HepG2 (cell line): ENCODE data around the gene MTREX. TPM values are rescaled to one million over a fixed set of nuclear protein-coding genes. Genes with fewer than 3 reads are reported as not detected.

Experiments
- BRD4 ChIP-seq: sonication (generic); formaldehyde crosslinking; IDR thresholded peaks from 2 replicates; pipeline ENCODE4 v1.4.0; 2020; ENCODE audit warnings: missing genetic modification reagents
- GTF3A ChIP-seq: sonication (generic); formaldehyde crosslinking; conservative IDR thresholded peaks from 2 replicates; pipeline ENCODE4 v1.4.0; 2020; ENCODE audit warnings: mild to moderate bottlenecking, missing genetic modification reagents
- HNF4G ChIP-seq, 2 experiments: sonication (generic) in 1 of 2; formaldehyde crosslinking in 1 of 2; IDR thresholded peaks; 2 replicates each; pipeline versions ENCODE4 v1.4.0 to v1.6.1; 2011 to 2020; ENCODE audit warnings: borderline replicate concordance in 2 of 2, low read depth in 2 of 2, mild to moderate bottlenecking in 2 of 2, low read length in 1 of 2, missing genetic modification reagents in 1 of 2, moderate library complexity in 1 of 2
- HNRNPH1 ChIP-seq: fragments of 200-400 bp; formaldehyde crosslinking; optimal IDR thresholded peaks from 2 replicates; pipeline ENCODE3; 2017; ENCODE audit warnings: mild to moderate bottlenecking, low read depth, low read length
- JUNB ChIP-seq: sonication (generic); formaldehyde crosslinking; IDR thresholded peaks from 2 replicates; pipeline ENCODE4 v1.8.0; 2022; ENCODE audit warnings: missing genetic modification reagents, mild to moderate bottlenecking, borderline replicate concordance
- JUND ChIP-seq: sonication (generic); formaldehyde crosslinking; IDR thresholded peaks from 2 replicates; pipeline ENCODE4 v1.8.0; 2022; ENCODE audit warnings: mild to moderate bottlenecking, missing genetic modification reagents
- ONECUT2 ChIP-seq: sonication (generic); formaldehyde crosslinking; IDR thresholded peaks from 2 replicates; pipeline ENCODE4 v1.4.0; 2020; ENCODE audit warnings: missing genetic modification reagents
- PRPF4 ChIP-seq: fragments of 200-400 bp; formaldehyde crosslinking; IDR thresholded peaks from 2 replicates; pipeline ENCODE4 v1.6.1; 2016; ENCODE audit warnings: low read length, low read depth; ENCODE audit not compliant: poor library complexity, severe bottlenecking
- ZNF292 ChIP-seq: sonication (generic); formaldehyde crosslinking; IDR thresholded peaks from 2 replicates; pipeline ENCODE4 v1.8.1; 2022; ENCODE audit warnings: mild to moderate bottlenecking, low read depth, missing genetic modification reagents, borderline replicate concordance
- ZNF7 ChIP-seq: IDR thresholded peaks from 2 replicates; pipeline ENCODE4 v1.6.1; 2016; ENCODE audit warnings: missing biosample characterization, missing genetic modification reagents
- ZNF83 ChIP-seq: sonication (generic); formaldehyde crosslinking; IDR thresholded peaks from 2 replicates; pipeline ENCODE4 v1.4.0; 2020; ENCODE audit warnings: missing genetic modification reagents, mild to moderate bottlenecking, borderline replicate concordance
- polyA plus RNA-seq, 8 experiments: library from polyadenylated mRNA; depleted of rRNA in 3 of 8; stranded (reverse) in 7 of 8; unstranded in 1 of 8; fragments of >200 nt; fragmentation: Illumina TruSeq in 4 of 8; extraction: Trizol in 4 of 8; gene quantifications; 2 replicates each; pipeline versions ENCODE4 v1.2.1 to v1.2.3, GENCODE V29; 2011 to 2016; ENCODE audit warnings: low read depth in 4 of 8, missing spikeins in 1 of 8, mixed read lengths in 1 of 8; ENCODE audit not compliant: insufficient read depth in 1 of 8
- total RNA-seq, 5 experiments: library from RNA; depleted of rRNA; stranded (reverse); fragments of >200 nt; fragmentation: Illumina TruSeq; extraction: Trizol; gene quantifications; 2 replicates each; pipeline ENCODE4 v1.2.3, GENCODE V29; 2016; ENCODE audit warnings: low read depth in 1 of 5
- TF ChIP-seq, protein P1 (sequence below): sonication (generic); formaldehyde crosslinking; IDR thresholded peaks from 2 replicates; pipeline ENCODE4 v1.4.0; 2020; ENCODE audit warnings: missing genetic modification reagents, borderline replicate concordance
- TF ChIP-seq, protein P2 (sequence below): fragments of 450-650 bp; IDR thresholded peaks from 2 replicates; pipeline ENCODE4 v1.6.1; 2017
- TF ChIP-seq, protein P3 (sequence below): IDR thresholded peaks from 2 replicates; pipeline ENCODE4 v1.6.1; 2012; ENCODE audit warnings: low read length, improper control_type of control experiment
- TF ChIP-seq, protein P4 (sequence below): sonication (generic); formaldehyde crosslinking; IDR thresholded peaks from 2 replicates; pipeline ENCODE4 v1.5.0; 2020; ENCODE audit warnings: mild to moderate bottlenecking, low read depth, missing genetic modification reagents, borderline replicate concordance
- TF ChIP-seq, protein P5 (sequence below), 2 experiments: IDR thresholded peaks; 2 replicates each; pipeline ENCODE4 v1.6.1; 2011 to 2012; ENCODE audit warnings: low read length in 2 of 2, borderline replicate concordance in 1 of 2, low read depth in 1 of 2, mild to moderate bottlenecking in 1 of 2, moderate library complexity in 1 of 2

MTREX gene
- total and polyA plus RNA-seq, 2 of the 13 experiments (the other 11 are each of a cell fraction or from before 2014, with no cell fraction given): 16.4 to 91.5 TPM

DNA sequence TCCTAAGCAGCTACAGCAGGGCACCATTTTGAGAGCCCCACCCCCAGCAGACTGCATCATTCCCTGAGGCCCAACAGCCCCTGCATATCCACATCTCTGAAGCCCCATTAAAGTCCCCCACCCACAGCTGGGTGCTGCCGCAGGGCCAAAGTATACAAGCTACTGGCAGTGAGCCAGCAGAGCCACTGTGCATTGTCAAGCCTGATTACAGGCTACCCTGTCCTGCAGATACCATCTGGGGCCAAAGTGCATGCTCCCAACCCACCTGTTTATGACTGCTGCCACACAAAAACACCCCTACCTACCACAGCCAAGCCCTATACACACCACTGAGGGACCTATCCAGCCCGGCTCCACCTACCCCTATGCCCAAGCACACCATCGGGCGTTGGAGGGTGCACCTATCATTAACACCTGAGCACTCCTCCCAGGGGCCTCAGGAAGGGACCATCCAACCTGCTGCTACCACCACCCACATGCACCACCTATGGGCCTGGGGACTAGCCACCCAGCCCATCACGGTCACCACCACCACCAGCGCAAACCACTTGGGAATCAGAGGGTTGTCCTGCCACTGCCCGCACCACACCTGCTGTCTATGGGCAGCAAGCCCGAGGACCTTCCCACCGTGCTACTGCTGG is 121.9 kb downstream of the MTREX start (continued):
- TF ChIP-seq BRD4 (CRISPR knock-in tag): no peak
- no peak for TF ChIP-seq JUNB (CRISPR knock-in tag)
- TF ChIP-seq, protein P1, sequence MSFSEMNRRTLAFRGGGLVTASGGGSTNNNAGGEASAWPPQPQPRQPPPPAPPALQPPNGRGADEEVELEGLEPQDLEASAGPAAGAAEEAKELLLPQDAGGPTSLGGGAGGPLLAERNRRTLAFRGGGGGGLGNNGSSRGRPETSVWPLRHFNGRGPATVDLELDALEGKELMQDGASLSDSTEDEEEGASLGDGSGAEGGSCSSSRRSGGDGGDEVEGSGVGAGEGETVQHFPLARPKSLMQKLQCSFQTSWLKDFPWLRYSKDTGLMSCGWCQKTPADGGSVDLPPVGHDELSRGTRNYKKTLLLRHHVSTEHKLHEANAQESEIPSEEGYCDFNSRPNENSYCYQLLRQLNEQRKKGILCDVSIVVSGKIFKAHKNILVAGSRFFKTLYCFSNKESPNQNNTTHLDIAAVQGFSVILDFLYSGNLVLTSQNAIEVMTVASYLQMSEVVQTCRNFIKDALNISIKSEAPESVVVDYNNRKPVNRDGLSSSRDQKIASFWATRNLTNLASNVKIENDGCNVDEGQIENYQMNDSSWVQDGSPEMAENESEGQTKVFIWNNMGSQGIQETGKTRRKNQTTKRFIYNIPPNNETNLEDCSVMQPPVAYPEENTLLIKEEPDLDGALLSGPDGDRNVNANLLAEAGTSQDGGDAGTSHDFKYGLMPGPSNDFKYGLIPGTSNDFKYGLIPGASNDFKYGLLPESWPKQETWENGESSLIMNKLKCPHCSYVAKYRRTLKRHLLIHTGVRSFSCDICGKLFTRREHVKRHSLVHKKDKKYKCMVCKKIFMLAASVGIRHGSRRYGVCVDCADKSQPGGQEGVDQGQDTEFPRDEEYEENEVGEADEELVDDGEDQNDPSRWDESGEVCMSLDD (CRISPR knock-in tag): no peak; the same call in 1 of the 2 replicates
- TF ChIP-seq GTF3A (CRISPR knock-in tag): no peak
- no peak for TF ChIP-seq HNRNPH1
- TF ChIP-seq ZNF83 (CRISPR knock-in tag): no peak
- TF ChIP-seq, protein P2, sequence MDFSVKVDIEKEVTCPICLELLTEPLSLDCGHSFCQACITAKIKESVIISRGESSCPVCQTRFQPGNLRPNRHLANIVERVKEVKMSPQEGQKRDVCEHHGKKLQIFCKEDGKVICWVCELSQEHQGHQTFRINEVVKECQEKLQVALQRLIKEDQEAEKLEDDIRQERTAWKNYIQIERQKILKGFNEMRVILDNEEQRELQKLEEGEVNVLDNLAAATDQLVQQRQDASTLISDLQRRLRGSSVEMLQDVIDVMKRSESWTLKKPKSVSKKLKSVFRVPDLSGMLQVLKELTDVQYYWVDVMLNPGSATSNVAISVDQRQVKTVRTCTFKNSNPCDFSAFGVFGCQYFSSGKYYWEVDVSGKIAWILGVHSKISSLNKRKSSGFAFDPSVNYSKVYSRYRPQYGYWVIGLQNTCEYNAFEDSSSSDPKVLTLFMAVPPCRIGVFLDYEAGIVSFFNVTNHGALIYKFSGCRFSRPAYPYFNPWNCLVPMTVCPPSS: no peak
- TF ChIP-seq ZNF7 (CRISPR knock-in tag): no peak
- TF ChIP-seq, protein P3, sequence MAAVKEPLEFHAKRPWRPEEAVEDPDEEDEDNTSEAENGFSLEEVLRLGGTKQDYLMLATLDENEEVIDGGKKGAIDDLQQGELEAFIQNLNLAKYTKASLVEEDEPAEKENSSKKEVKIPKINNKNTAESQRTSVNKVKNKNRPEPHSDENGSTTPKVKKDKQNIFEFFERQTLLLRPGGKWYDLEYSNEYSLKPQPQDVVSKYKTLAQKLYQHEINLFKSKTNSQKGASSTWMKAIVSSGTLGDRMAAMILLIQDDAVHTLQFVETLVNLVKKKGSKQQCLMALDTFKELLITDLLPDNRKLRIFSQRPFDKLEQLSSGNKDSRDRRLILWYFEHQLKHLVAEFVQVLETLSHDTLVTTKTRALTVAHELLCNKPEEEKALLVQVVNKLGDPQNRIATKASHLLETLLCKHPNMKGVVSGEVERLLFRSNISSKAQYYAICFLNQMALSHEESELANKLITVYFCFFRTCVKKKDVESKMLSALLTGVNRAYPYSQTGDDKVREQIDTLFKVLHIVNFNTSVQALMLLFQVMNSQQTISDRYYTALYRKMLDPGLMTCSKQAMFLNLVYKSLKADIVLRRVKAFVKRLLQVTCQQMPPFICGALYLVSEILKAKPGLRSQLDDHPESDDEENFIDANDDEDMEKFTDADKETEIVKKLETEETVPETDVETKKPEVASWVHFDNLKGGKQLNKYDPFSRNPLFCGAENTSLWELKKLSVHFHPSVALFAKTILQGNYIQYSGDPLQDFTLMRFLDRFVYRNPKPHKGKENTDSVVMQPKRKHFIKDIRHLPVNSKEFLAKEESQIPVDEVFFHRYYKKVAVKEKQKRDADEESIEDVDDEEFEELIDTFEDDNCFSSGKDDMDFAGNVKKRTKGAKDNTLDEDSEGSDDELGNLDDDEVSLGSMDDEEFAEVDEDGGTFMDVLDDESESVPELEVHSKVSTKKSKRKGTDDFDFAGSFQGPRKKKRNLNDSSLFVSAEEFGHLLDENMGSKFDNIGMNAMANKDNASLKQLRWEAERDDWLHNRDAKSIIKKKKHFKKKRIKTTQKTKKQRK: no peak
- no peak for TF ChIP-seq ZNF292 (CRISPR knock-in tag)
- no peak for TF ChIP-seq PRPF4
- TF ChIP-seq JUND: no peak
- TF ChIP-seq HNF4G (IDR thresholded peaks at IDR 0.05; ENCODE audit: borderline replicate concordance, low read depth, low read length): peak; percentile 64
- TF ChIP-seq HNF4G (CRISPR knock-in tag; IDR thresholded peaks at IDR 0.05; ENCODE audit: borderline replicate concordance, low read depth): no peak; the same call in 1 of the 2 replicates
- TF ChIP-seq ONECUT2: no peak
- TF ChIP-seq, protein P4, sequence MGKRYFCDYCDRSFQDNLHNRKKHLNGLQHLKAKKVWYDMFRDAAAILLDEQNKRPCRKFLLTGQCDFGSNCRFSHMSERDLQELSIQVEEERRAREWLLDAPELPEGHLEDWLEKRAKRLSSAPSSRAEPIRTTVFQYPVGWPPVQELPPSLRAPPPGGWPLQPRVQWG (CRISPR knock-in tag): no peak
- TF ChIP-seq, protein P5, sequence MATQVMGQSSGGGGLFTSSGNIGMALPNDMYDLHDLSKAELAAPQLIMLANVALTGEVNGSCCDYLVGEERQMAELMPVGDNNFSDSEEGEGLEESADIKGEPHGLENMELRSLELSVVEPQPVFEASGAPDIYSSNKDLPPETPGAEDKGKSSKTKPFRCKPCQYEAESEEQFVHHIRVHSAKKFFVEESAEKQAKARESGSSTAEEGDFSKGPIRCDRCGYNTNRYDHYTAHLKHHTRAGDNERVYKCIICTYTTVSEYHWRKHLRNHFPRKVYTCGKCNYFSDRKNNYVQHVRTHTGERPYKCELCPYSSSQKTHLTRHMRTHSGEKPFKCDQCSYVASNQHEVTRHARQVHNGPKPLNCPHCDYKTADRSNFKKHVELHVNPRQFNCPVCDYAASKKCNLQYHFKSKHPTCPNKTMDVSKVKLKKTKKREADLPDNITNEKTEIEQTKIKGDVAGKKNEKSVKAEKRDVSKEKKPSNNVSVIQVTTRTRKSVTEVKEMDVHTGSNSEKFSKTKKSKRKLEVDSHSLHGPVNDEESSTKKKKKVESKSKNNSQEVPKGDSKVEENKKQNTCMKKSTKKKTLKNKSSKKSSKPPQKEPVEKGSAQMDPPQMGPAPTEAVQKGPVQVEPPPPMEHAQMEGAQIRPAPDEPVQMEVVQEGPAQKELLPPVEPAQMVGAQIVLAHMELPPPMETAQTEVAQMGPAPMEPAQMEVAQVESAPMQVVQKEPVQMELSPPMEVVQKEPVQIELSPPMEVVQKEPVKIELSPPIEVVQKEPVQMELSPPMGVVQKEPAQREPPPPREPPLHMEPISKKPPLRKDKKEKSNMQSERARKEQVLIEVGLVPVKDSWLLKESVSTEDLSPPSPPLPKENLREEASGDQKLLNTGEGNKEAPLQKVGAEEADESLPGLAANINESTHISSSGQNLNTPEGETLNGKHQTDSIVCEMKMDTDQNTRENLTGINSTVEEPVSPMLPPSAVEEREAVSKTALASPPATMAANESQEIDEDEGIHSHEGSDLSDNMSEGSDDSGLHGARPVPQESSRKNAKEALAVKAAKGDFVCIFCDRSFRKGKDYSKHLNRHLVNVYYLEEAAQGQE (IDR thresholded peaks at IDR 0.05; ENCODE audit: borderline replicate concordance in 1 of 2, low read depth in 1 of 2, low read length in 2 of 2): no peak
